Lower leg skin (tissue), 3 donors: ENCODE data around the gene EVPLL.

Experiments used
- CTCF ChIP-seq, 3 donors: fragments of 450-650 bp; IDR thresholded peaks; one replicate each; pipeline ENCODE4 v1.5.1; 2016; ENCODE audit warnings: antibody characterized with exemption in 3 of 3, mild to moderate bottlenecking in 3 of 3, moderate library complexity in 2 of 3
- POLR2A ChIP-seq, 2 donors: fragments of 450-650 bp; IDR thresholded peaks; one replicate each; pipeline ENCODE4 v1.6.1; 2016 to 2017; ENCODE audit warnings: antibody characterized with exemption in 2 of 2, mild to moderate bottlenecking in 1 of 2, moderate library complexity in 1 of 2

- TF ChIP-seq POLR2A (IDR thresholded peaks at IDR 0.05) = no peak
- TF ChIP-seq CTCF (IDR thresholded peaks at IDR 0.05) = no peak
Observed at GRCh38 chr17:18380471-18381157, 3.0 kb downstream of the EVPLL start.
